B cell (primary cell): ENCODE data around the gene C1QL1.

Experiments
- EZH2 ChIP-seq: IDR thresholded peaks from 2 replicates; pipeline ENCODE4 v1.6.1; 2012; ENCODE audit warnings: borderline replicate concordance, low read depth, mild to moderate bottlenecking, moderate library complexity, low read length; ENCODE audit not compliant: insufficient read depth, poor library complexity, severe bottlenecking
- TF ChIP-seq, protein P1 (sequence below): fragments of 200-600 bp; IDR thresholded peaks from one replicate; pipeline ENCODE4 v1.8.0; 2022; ENCODE audit warnings: antibody characterized with exemption, mild to moderate bottlenecking

- no peak for TF ChIP-seq EZH2
- TF ChIP-seq, protein P1, sequence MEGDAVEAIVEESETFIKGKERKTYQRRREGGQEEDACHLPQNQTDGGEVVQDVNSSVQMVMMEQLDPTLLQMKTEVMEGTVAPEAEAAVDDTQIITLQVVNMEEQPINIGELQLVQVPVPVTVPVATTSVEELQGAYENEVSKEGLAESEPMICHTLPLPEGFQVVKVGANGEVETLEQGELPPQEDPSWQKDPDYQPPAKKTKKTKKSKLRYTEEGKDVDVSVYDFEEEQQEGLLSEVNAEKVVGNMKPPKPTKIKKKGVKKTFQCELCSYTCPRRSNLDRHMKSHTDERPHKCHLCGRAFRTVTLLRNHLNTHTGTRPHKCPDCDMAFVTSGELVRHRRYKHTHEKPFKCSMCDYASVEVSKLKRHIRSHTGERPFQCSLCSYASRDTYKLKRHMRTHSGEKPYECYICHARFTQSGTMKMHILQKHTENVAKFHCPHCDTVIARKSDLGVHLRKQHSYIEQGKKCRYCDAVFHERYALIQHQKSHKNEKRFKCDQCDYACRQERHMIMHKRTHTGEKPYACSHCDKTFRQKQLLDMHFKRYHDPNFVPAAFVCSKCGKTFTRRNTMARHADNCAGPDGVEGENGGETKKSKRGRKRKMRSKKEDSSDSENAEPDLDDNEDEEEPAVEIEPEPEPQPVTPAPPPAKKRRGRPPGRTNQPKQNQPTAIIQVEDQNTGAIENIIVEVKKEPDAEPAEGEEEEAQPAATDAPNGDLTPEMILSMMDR: no peak
These were observed 40.4 kb downstream of the C1QL1 start for GRCh38 chr17:44927696-44928095.
